Endothelial cell of umbilical vein (primary cell): ENCODE data around the gene AP2A2. TPM values are rescaled to one million over a fixed set of nuclear protein-coding genes. Genes with fewer than 3 reads are reported as not detected.

Source experiments
- BruUV-seq: library from RNA; stranded (reverse); fragments of 400-500 nt; replicated peaks from 2 replicates; lab custom pipeline; 2021; lab: Mats Ljungman, UMichigan
- CTCF ChIA-PET: fragments of 300-600, 350-600 bp; sonication (Branson Sonifier 250); formaldehyde crosslinking; loops from one replicate; lab custom pipeline; 2021; ENCODE audit warnings: antibody characterized with exemption, inconsistent platforms; lab: Charles Lee
- POLR2A ChIA-PET: fragments of 300-600, 350-600 bp; sonication (Branson Sonifier 250); formaldehyde crosslinking; loops from one replicate; lab custom pipeline; 2021; ENCODE audit warnings: antibody characterized with exemption, inconsistent platforms; lab: Charles Lee
- DNase-seq: peaks from one replicate; pipeline ENCODE4 v3.0.0-alpha.2; 2011; ENCODE audit warnings: low read depth, low spot score
- FAIRE-seq: peaks from 2 replicates; lab custom pipeline; 2011; peaks lifted over from hg19 to GRCh38; lab: Jason Lieb, UNC
- H2AFZ ChIP-seq: 2 replicates; pipeline ENCODE4 v1.6.0; 2012; ENCODE audit warnings: low read depth, low read length, control low read depth, inconsistent platforms
- H3K27ac ChIP-seq: 2 replicates; pipeline ENCODE4 v1.5.1; 2011; ENCODE audit warnings: low read depth, mild to moderate bottlenecking, control low read depth, low read length, moderate library complexity; ENCODE audit not compliant: insufficient read depth
- H3K27me3 ChIP-seq, 2 experiments: 2 replicates each; pipeline versions ENCODE4 v1.6.0 to v1.6.1; 2011; ENCODE audit warnings: low read length in 2 of 2, mixed read lengths in 1 of 2; ENCODE audit not compliant: control insufficient read depth in 2 of 2, insufficient read depth in 2 of 2
- H3K36me3 ChIP-seq, 2 experiments: 2 replicates in 1 of 2; 3 replicates in 1 of 2; pipeline ENCODE4 v1.5.1; 2011; ENCODE audit warnings: low read length in 2 of 2, mild to moderate bottlenecking in 1 of 2, moderate library complexity in 1 of 2; ENCODE audit not compliant: control insufficient read depth in 2 of 2, insufficient read depth in 2 of 2; ENCODE audit errors: extremely low read depth in 1 of 2
- H3K4me1 ChIP-seq: 3 replicates; pipeline ENCODE4 v1.5.1; 2011; ENCODE audit warnings: mild to moderate bottlenecking, low read length; ENCODE audit not compliant: control insufficient read depth, insufficient read depth; ENCODE audit errors: extremely low read depth
- H3K4me2 ChIP-seq: 2 replicates; pipeline ENCODE4 v1.6.1; 2011; ENCODE audit warnings: low read length, control low read depth, mixed read lengths; ENCODE audit not compliant: insufficient read depth
- H3K4me3 ChIP-seq, 3 experiments: fragments of 200-600 bp in 1 of 3; sonication (generic), shearing (Covaris generic) in 1 of 3; replicated peaks in 1 of 3; 2 replicates each; pipeline ENCODE4 v1.5.1; 2011 to 2016; ENCODE audit warnings: control low read depth in 3 of 3, low read length in 3 of 3, mild to moderate bottlenecking in 2 of 3, inconsistent platforms in 1 of 3, low read depth in 1 of 3, moderate library complexity in 1 of 3; ENCODE audit not compliant: insufficient read depth in 1 of 3
- H3K79me2 ChIP-seq: 2 replicates; pipeline ENCODE4 v1.6.0; 2012; ENCODE audit warnings: low read length, inconsistent platforms; ENCODE audit not compliant: control insufficient read depth, insufficient read depth
- H3K9ac ChIP-seq: replicated peaks from 2 replicates; pipeline ENCODE3; 2011; ENCODE audit warnings: low read length, control low read depth; ENCODE audit not compliant: insufficient read depth; ENCODE audit errors: extremely low read depth
- H3K9me1 ChIP-seq: replicated peaks from 3 replicates; pipeline ENCODE4 v1.6.0; 2011; ENCODE audit warnings: mild to moderate bottlenecking, low read length; ENCODE audit not compliant: control insufficient read depth, insufficient read depth; ENCODE audit errors: extremely low read depth
- H3K9me3 ChIP-seq: replicated peaks from 2 replicates; pipeline ENCODE4 v1.5.1; 2012; ENCODE audit warnings: low read length, inconsistent platforms; ENCODE audit not compliant: control insufficient read depth, insufficient read depth
- H4K20me1 ChIP-seq: replicated peaks from 2 replicates; pipeline ENCODE3; 2011; ENCODE audit warnings: mild to moderate bottlenecking, low read length; ENCODE audit not compliant: control insufficient read depth, insufficient read depth; ENCODE audit errors: extremely low read depth
- FOS ChIP-seq: IDR thresholded peaks from 2 replicates; pipeline ENCODE4 v1.6.1; 2011; ENCODE audit warnings: mild to moderate bottlenecking, low read length, moderate library complexity, borderline replicate concordance; ENCODE audit not compliant: insufficient read depth
- GATA2 ChIP-seq: IDR thresholded peaks from 2 replicates; pipeline ENCODE4 v1.7.0; 2011; ENCODE audit warnings: low read depth, mild to moderate bottlenecking, moderate library complexity, mixed read lengths, low read length; ENCODE audit not compliant: insufficient read length, insufficient read depth
- JUN ChIP-seq: IDR thresholded peaks from 2 replicates; pipeline ENCODE4 v1.6.1; 2011; ENCODE audit warnings: borderline replicate concordance, low read depth; ENCODE audit not compliant: insufficient read length, insufficient read depth
- POLR2A ChIP-seq: IDR thresholded peaks from 2 replicates; pipeline ENCODE4 v1.6.1; 2012; ENCODE audit warnings: low read depth, mild to moderate bottlenecking, control low read depth, low read length
- POLR2AphosphoS5 ChIP-seq: IDR thresholded peaks from 2 replicates; pipeline ENCODE4 v1.6.1; 2012; ENCODE audit warnings: low read depth, mild to moderate bottlenecking, control low read depth, low read length, moderate library complexity; ENCODE audit not compliant: insufficient read depth
- dilution Hi-C: fragments of 300-500 bp; cut with MboI; formaldehyde crosslinking; loops from one replicate; pipeline ENCODE4 v1.15.0; 2019; ENCODE audit warnings: low sequenced_read_pairs; ENCODE audit not compliant: extremely low pct_ligation_motif_present
- intact Hi-C: fragments of 100-400 bp; cut with micrococcal nuclease; formaldehyde crosslinking; loops from one replicate; pipeline ENCODE4 v1.10.0; 2022
- polyA plus RNA-seq, 4 experiments: library from polyadenylated mRNA; depleted of rRNA in 3 of 4; stranded (reverse) in 3 of 4; unstranded in 1 of 4; fragments of >200 nt; gene quantifications; 2 replicates each; pipeline versions ENCODE4 v1.2.1 to v1.2.3, GENCODE V29; 2011 to 2012; ENCODE audit warnings: missing spikeins in 1 of 4
- total RNA-seq: library from RNA; stranded (reverse); gene quantifications from 2 replicates; pipeline ENCODE4 v1.2.3, GENCODE V29; 2021
- TF ChIP-seq, protein P1 (sequence below), 2 donors: IDR thresholded peaks; 1 replicate in 1 of 2; 2 replicates in 1 of 2; pipeline ENCODE4 v1.5.1; 2011; ENCODE audit warnings: low read length in 2 of 2, mild to moderate bottlenecking in 2 of 2, moderate library complexity in 2 of 2, control low read depth in 1 of 2, inconsistent platforms in 1 of 2, low read depth in 1 of 2; ENCODE audit not compliant: insufficient read depth in 1 of 2; ENCODE audit errors: extremely low read depth in 1 of 2
- TF ChIP-seq, protein P2 (sequence below): IDR thresholded peaks from 2 replicates; pipeline ENCODE4 v1.6.1; 2011; ENCODE audit not compliant: insufficient read depth, insufficient read length

Gene AP2A2
- total and polyA plus RNA-seq, 2 donors (not counting 3 experiments of a cell fraction or from before 2014, with no cell fraction given): 89.5 to 92.6 TPM

DNA sequence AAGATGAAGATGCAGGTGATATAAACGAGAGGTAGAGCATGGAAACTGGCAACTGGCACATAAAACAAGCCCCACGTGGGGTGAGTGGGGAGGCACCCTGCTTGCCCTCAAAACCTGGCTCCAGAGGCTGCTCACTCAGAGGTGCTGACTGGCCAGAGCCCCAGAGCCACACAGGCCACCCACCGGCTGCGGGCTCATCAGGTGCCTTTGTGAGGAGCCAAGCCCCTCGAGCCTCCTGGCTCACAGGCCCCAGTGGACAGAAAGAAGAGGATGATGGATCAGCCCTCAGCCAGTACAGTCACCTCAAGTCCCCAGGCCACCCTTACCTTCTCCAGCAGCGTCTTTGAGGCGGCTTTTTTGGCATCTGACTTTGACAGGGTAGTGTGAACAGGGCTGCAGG lies 21.3 kb upstream of the AP2A2 start:
- BruUV-seq: no TSS peak
- intact Hi-C loops (no loop called here), dilution Hi-C loops (no loop called here)
- TF ChIP-seq FOS (no peak), POLR2AphosphoS5 (no peak), GATA2 (no peak)
- TF ChIP-seq, protein P1, sequence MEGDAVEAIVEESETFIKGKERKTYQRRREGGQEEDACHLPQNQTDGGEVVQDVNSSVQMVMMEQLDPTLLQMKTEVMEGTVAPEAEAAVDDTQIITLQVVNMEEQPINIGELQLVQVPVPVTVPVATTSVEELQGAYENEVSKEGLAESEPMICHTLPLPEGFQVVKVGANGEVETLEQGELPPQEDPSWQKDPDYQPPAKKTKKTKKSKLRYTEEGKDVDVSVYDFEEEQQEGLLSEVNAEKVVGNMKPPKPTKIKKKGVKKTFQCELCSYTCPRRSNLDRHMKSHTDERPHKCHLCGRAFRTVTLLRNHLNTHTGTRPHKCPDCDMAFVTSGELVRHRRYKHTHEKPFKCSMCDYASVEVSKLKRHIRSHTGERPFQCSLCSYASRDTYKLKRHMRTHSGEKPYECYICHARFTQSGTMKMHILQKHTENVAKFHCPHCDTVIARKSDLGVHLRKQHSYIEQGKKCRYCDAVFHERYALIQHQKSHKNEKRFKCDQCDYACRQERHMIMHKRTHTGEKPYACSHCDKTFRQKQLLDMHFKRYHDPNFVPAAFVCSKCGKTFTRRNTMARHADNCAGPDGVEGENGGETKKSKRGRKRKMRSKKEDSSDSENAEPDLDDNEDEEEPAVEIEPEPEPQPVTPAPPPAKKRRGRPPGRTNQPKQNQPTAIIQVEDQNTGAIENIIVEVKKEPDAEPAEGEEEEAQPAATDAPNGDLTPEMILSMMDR (IDR thresholded peaks at IDR 0.05; ENCODE audit: extremely low read depth in 1 of 2, insufficient read depth in 1 of 2, low read depth in 1 of 2, low read length in 2 of 2): no peak
- TF ChIP-seq, protein P2, sequence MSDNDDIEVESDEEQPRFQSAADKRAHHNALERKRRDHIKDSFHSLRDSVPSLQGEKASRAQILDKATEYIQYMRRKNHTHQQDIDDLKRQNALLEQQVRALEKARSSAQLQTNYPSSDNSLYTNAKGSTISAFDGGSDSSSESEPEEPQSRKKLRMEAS: no peak
- no peaks in the 10 kb centered on the region for H3K9me3 ChIP-seq
- H3K9ac ChIP-seq: no peak overlapping the region
- no peak for DNase-seq
- H3K9me1 ChIP-seq: no peaks in the 10 kb centered on the region
- H3K4me2 ChIP-seq: no peak overlapping the region
- no peak overlapping the region for H2AFZ ChIP-seq
- H3K27me3 ChIP-seq: no peaks in the 10 kb centered on the region
- POLR2A ChIA-PET: no interaction called here
- H3K4me1 ChIP-seq: no peaks in the 10 kb centered on the region
- no peaks in the 10 kb centered on the region for H4K20me1 ChIP-seq
- H3K4me3 ChIP-seq: no peak overlapping the region
- H3K79me2 ChIP-seq: peaks cover 6% of the 10 kb centered on the region
- no peak for FAIRE-seq
- H3K27ac ChIP-seq: no peak overlapping the region
- H3K36me3 ChIP-seq: peaks cover 12 to 38% of the 10 kb centered on the region in 2 experiments
- CTCF ChIA-PET: no interaction called here

DNA sequence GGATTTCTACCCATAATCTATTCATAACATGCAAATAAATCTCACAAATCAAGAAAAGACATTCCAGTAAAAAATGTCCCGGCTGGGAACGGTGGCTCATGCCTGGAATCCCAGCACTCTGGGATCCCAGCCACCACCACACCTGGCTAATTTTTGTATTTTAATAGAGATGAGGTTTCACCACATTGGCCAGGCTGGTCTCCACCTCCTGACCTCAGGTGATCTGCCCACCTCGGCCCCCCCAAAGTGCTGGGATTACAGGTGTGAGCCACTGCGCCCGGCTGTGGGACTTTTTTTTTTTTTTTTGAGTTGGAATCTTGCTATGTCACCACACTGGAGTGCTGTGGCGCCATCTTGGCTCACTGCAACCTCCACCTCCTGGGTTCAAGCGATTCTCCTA lies 19.7 kb upstream of the AP2A2 start:
- H3K9ac ChIP-seq: no peak overlapping the region
- H3K4me2 ChIP-seq: no peak overlapping the region
- POLR2A ChIA-PET: no interaction called here
- H3K9me1 ChIP-seq: no peaks in the 10 kb centered on the region
- no peak for TF ChIP-seq JUN
- TF ChIP-seq FOS: no peak
- TF ChIP-seq POLR2A: no peak
- TF ChIP-seq, protein P2: no peak
- TF ChIP-seq POLR2AphosphoS5: no peak
- dilution Hi-C loops: no loop called here
- H4K20me1 ChIP-seq: no peaks in the 10 kb centered on the region
- peaks cover 4% of the 10 kb centered on the region for H3K4me1 ChIP-seq
- FAIRE-seq (no peak), DNase-seq (no peak)
- H3K36me3 ChIP-seq: peaks cover 8 to 26% of the 10 kb centered on the region in 2 experiments
- intact Hi-C loops: no loop called here
- H2AFZ ChIP-seq: no peak overlapping the region
- no TSS peak for BruUV-seq
- no peaks in the 10 kb centered on the region for H3K9me3 ChIP-seq
- no peak overlapping the region for H3K4me3 ChIP-seq
- H3K27me3 ChIP-seq: no peaks in the 10 kb centered on the region
- CTCF ChIA-PET: interaction anchor here (1.2 kb wide), 1 partner anchor 19 kb away, joined by 4 read pairs; no protein-coding TSS in a partner anchor
- H3K27ac ChIP-seq: no peak overlapping the region
- H3K79me2 ChIP-seq: peaks cover 17% of the 10 kb centered on the region
